DOHH2 (cell line): ENCODE results near the gene TMEM151B.

ENCODE experiments used
- CTCF ChIP-seq: fragments of 200-600 bp; sonication (generic); IDR thresholded peaks from one replicate; pipeline ENCODE4 v1.5.1; 2014; ENCODE audit warnings: antibody characterized with exemption, mild to moderate bottlenecking, low read depth, low read length; ENCODE audit not compliant: poor library complexity, severe bottlenecking
- EZH2phosphoT487 ChIP-seq: fragments of 200-600 bp; sonication (generic); IDR thresholded peaks from 2 replicates; pipeline ENCODE4 v1.6.1; 2017; ENCODE audit warnings: borderline replicate concordance, mild to moderate bottlenecking, antibody characterized with exemption, low read length, moderate library complexity, mixed read lengths

- TF ChIP-seq CTCF (no peak), EZH2phosphoT487 (no peak)
Observed at GRCh38 chr6:44309092-44309491, 38.8 kb downstream of the TMEM151B start.
